Type B pancreatic cell (in vitro differentiated cells): Measurements from ENCODE around the gene TFDP2. TPM values are rescaled to one million over a fixed set of nuclear protein-coding genes. Genes with fewer than 3 reads are reported as not detected.

ENCODE experiments used
- DNase-seq: peaks from one replicate; pipeline ENCODE4 v3.0.0; 2021; ENCODE audit warnings: mixed read lengths; ENCODE audit not compliant: unreplicated experiment; ENCODE audit errors: extremely low spot score
- H3K27ac Mint-ChIP-seq: 2 replicates; pipeline ENCODE4 v1.8.0; 2021; ENCODE audit warnings: mild to moderate bottlenecking, mixed read lengths
- H3K27me3 Mint-ChIP-seq: 2 replicates; pipeline ENCODE4 v1.8.0; 2021; ENCODE audit warnings: mixed read lengths
- H3K36me3 Mint-ChIP-seq: 2 replicates; pipeline ENCODE4 v1.8.0; 2021; ENCODE audit warnings: mixed read lengths
- H3K4me1 Mint-ChIP-seq: one replicate; pipeline ENCODE4 v1.8.0; 2021; ENCODE audit warnings: mixed read lengths; ENCODE audit not compliant: unreplicated experiment
- H3K4me3 Mint-ChIP-seq: 2 replicates; pipeline ENCODE4 v1.8.0; 2021; ENCODE audit warnings: mild to moderate bottlenecking, mixed read lengths
- H3K9me3 Mint-ChIP-seq: 2 replicates; pipeline ENCODE4 v1.8.0; 2021; ENCODE audit warnings: mixed read lengths
- total RNA-seq: library from RNA; stranded (reverse); gene quantifications from 2 replicates; pipeline ENCODE4 v1.2.1, GENCODE V29; 2021; ENCODE audit warnings: low replicate concordance
- TF ChIP-seq, protein P1 (sequence below): fragments of 200-600 bp; sonication (generic); conservative IDR thresholded peaks from 2 replicates; pipeline ENCODE4 v1.5.0; 2021; ENCODE audit warnings: antibody characterized with exemption, mild to moderate bottlenecking

The TFDP2 gene
- total RNA-seq, 1 donor from 2014 or later = 80.9 TPM

DNA sequence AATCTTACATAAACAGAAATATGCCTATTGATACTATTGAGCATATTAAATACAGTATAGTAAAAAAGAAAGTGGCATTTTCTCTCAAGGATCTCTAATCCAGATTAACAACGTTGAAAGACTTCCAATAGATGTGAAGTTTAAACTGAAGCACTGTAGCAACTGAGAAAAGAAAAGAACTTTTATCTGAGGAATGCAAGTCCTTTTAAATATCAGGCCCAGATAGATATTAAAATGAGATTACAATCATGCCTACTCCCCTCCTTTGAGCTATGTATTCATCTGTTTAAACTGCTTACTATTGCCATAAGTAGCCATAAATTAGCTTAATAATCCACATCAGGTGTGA is 102.3 kb downstream of the TFDP2 start:
- H3K9me3 Mint-ChIP-seq = no peaks in the 10 kb centered on the region
- no peaks in the 10 kb centered on the region for H3K27me3 Mint-ChIP-seq
- no peak overlapping the region for H3K27ac Mint-ChIP-seq
- peaks cover 4% of the 10 kb centered on the region for H3K36me3 Mint-ChIP-seq
- DNase-seq = no peak
- TF ChIP-seq, protein P1, sequence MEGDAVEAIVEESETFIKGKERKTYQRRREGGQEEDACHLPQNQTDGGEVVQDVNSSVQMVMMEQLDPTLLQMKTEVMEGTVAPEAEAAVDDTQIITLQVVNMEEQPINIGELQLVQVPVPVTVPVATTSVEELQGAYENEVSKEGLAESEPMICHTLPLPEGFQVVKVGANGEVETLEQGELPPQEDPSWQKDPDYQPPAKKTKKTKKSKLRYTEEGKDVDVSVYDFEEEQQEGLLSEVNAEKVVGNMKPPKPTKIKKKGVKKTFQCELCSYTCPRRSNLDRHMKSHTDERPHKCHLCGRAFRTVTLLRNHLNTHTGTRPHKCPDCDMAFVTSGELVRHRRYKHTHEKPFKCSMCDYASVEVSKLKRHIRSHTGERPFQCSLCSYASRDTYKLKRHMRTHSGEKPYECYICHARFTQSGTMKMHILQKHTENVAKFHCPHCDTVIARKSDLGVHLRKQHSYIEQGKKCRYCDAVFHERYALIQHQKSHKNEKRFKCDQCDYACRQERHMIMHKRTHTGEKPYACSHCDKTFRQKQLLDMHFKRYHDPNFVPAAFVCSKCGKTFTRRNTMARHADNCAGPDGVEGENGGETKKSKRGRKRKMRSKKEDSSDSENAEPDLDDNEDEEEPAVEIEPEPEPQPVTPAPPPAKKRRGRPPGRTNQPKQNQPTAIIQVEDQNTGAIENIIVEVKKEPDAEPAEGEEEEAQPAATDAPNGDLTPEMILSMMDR = no peak
- no peak overlapping the region for H3K4me3 Mint-ChIP-seq
- no peaks in the 10 kb centered on the region for H3K4me1 Mint-ChIP-seq

DNA sequence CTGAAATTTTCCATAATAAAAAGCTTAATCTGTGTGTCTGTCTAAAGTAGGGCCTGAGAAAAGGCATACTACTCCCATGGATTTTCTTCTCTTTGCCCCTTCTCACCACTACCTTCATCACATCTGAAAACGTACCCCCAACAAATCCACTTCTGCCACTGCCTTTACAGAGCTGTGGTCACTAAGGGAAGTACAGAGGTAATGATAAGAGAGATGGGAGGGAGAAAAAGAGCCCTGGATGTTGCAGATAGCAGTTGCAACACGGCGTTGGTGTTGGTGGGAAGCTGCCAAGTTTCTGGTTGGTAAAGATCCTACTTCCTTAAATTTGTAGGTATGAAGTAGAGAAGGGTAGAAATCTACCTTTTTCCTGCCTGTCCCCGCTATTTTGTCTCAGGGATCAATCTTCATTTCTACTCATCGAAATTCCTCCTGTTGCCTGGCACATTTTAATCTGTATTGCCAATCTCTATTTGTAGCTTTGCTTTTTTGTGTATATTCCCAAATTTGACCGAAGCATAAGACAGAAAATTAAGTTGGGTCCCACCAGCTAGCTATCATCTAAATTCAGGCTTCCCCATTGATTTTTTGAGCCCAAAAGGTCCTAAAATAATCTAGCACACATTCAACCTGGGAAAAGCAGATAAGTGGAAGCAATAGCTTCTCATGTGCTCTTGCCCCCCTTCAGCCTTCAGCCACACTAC is 102.9 kb downstream of the TFDP2 start:
- Mint-ChIP-seq H3K4me1 (no peaks in the 10 kb centered on the region), H3K36me3 (peaks cover 4% of the 10 kb centered on the region), H3K27me3 (no peaks in the 10 kb centered on the region), H3K4me3 (no peak overlapping the region), H3K9me3 (no peaks in the 10 kb centered on the region), H3K27ac (no peak overlapping the region)
- no peak for DNase-seq
- TF ChIP-seq, protein P1 = no peak

DNA sequence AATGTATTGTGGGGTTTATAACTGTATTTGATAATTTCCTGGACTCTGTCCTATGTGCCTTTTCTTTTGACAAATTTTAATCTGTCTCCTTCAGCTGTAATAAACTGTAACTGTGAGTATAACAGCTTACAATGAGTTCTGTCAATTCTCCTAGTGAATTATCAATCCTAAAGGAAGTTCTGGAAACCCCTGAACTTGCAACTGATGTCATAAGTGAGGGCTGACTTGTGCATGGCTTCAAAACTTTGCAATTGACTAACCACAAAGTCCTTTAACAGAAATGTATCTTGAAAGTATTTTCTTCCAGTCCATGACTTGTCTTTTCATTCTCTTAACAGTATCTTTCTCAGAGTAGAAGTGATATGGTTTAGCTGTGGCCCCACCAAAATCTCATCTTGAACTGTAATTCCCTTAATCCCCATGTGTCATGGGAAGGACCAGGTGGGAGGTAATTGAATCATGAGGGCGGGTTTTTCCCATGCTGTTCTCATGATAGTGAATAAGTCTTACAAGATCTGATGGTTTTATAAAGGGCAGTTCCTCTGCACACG is 108.3 kb downstream of the TFDP2 start:
- Mint-ChIP-seq H3K27ac (no peak overlapping the region), H3K36me3 (no peaks in the 10 kb centered on the region), H3K4me1 (no peaks in the 10 kb centered on the region), H3K4me3 (no peak overlapping the region), H3K27me3 (no peaks in the 10 kb centered on the region), H3K9me3 (no peaks in the 10 kb centered on the region)
- TF ChIP-seq, protein P1 = no peak
- DNase-seq = no peak

DNA sequence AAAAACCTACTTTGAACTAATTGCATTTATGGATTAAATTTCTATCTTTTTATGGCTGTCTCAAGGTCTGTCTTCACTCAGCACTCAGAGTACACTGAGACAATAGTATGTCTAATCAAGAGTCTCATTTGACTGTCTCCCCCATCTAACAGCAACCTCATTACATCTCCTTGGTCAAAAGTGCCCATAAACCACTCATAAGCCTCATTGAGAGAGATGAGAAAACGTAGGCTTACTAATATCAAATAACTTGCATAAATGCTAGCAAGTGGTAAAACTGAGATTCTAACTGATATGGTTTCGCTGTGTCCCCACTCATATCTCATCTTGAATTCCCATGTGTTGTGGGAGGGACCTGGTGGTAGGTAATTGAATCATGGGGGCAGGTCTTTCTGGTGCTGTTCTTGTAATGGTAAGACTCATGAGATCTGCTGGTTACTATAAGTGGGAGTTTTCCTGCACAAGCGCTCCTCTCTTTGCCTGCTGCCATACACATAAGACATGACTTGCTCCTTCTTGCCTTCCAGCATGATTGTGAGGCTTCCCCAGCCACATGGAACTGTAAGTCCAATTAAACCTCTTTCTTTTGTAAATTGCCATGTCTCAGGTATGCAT is 113.9 kb downstream of the TFDP2 start:
- H3K27ac Mint-ChIP-seq = no peak overlapping the region
- DNase-seq = no peak
- H3K9me3 Mint-ChIP-seq = no peaks in the 10 kb centered on the region
- H3K36me3 Mint-ChIP-seq = no peaks in the 10 kb centered on the region
- TF ChIP-seq, protein P1 = no peak
- no peak overlapping the region for H3K4me3 Mint-ChIP-seq
- H3K4me1 Mint-ChIP-seq = no peaks in the 10 kb centered on the region
- no peaks in the 10 kb centered on the region for H3K27me3 Mint-ChIP-seq

DNA sequence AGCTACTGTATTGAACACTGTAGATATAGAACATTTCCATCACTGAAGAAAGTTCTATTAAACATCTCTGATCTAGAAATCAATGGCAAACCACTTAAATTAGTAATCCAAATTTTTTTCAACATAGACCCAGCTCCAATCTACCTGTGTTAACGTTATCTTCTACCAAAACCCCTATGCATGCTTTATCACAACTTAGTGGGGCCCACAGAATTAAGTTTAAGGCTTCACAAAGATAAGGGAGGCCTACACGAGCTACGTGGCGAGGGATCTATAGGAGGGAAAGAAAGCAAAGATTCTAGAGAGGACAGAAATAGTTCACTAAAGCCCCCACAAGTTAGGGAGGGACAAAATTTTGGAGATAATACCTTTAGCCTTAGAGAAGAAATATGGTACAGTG is 116.1 kb downstream of the TFDP2 start:
- DNase-seq = no peak
- Mint-ChIP-seq H3K36me3 (no peaks in the 10 kb centered on the region), H3K4me1 (peaks cover 5% of the 10 kb centered on the region), H3K27ac (no peak overlapping the region), H3K4me3 (no peak overlapping the region), H3K27me3 (no peaks in the 10 kb centered on the region), H3K9me3 (no peaks in the 10 kb centered on the region)
- TF ChIP-seq, protein P1 = no peak
